GM19025 (cell line): Measurements from ENCODE around the gene DPH6.
"Not testable (repeated sequence)": the region's sequence is repeated elsewhere in the genome, so short reads cannot be mapped to it uniquely, and the experiment has no call there.

Experiments used
- ATAC-seq: cut with Tn5 transposase; IDR thresholded peaks from one replicate; pipeline ENCODE4 v1.9.1; 2021; ENCODE audit warnings: mild to moderate bottlenecking, low read depth, moderate library complexity; ENCODE audit not compliant: unreplicated experiment

DPH6 gene

DNA sequence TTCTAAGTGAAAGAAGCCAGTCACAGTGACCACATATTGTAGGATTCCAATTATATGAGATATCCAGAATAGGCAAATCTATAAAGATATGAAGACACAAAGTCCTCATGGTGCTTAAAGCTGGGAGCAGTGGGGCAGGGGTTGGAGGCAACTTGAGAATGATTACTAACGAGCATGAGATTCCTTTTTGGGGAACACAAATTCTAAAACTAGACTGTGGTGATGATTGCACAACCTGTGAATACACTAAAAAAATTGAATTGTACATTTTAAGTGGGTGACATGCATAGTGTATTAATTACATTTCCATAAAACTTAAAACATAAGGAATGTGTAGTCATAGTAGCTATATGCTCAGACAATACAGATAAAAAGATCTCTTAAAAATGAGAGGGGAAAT is 103.2 kb downstream of the DPH6 start:
- no peak for ATAC-seq

GRCh38 chr15:35441279-35441678 is 104.7 kb downstream of the DPH6 start:
- not testable (repeated sequence) for ATAC-seq

- no peak for ATAC-seq
Observed at GRCh38 chr15:35440265-35440664, 105.7 kb downstream of the DPH6 start.

- no peak for ATAC-seq
Observed at GRCh38 chr15:35439291-35439690, 106.7 kb downstream of the DPH6 start.

DNA sequence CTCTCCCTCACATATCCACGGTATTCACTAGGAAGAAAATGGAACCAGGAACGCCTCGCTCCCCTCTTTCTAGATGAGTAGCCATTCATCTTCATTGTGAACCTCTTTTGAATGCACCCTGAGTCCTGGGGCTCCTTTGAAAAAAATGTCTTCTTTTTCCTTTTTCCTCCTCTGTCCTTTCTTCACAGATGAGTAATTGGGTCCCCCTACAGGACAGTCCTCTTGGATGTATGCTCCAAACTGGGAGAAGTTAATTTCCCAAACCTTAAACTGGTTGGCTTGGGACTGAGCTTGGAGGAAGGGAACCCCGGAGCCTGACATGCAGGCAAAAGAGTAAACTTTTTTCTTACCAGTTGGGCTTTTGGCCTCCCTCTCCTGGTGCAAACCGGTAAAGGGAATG is 108.8 kb downstream of the DPH6 start:
- ATAC-seq = no peak

GRCh38 chr15:35436422-35436821 is 109.5 kb downstream of the DPH6 start:
- no peak for ATAC-seq

DNA sequence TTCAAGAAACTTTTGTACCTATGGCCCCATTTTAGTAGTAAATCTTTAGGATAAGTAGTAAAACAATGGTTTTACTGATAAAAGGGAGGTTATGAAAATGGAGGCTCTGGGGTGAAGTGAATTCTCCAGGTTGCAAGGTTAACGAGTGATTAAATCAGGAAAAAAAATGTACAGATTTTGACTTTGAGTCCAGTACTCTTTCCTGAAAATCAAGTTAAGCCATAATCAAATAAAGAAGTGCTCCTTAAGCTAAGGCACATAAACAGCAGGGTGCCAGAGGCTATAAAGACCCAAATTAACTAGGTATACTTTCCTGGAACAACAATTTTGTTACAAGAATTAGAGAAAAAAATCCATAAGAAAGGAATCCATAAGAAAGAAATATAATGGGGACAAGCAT is 114.7 kb downstream of the DPH6 start:
- no peak for ATAC-seq

- no peak for ATAC-seq
Observed at GRCh38 chr15:35430301-35430700, 115.7 kb downstream of the DPH6 start.

GRCh38 chr15:35427496-35427895 is 118.5 kb downstream of the DPH6 start:
- no peak for ATAC-seq

DNA sequence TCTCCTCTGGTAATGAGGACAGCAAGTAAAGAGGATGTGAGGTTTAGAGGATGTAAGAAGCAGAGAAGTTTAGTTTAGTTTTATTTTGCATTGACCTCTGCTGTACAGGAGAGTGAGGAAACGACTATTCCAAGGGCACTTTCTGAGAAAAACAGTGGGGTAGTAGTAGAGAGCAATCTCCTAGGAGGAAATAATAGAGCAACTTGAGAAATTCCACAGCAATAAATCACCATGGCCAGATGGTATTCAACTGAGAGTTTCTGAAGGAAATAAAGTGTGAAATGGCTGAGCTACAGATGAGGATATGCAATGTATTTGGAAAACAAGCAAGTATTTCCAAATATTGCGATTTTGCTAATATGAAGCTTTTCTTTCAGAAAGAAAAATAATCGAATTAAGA is 118.9 kb downstream of the DPH6 start:
- no peak for ATAC-seq

DNA sequence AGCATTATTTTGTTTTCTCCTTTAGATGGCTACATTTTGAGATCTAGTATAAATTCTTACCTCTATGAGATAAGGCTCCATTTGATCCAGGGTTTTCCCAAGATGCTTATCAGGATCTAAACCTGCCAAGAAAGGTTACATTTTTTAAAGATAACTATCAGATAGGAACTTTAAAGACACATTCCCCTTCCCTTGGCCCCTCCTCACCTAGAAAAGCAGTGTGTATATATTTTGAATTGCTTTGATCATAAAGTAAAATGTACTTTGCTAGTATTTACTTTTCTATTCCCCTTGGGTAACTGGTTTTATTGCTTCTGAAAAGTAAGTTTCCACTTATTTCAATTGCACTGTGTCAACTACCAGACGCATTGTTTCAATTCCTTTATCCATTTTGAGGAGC is 135.2 kb downstream of the DPH6 start:
- ATAC-seq = no peak

DNA sequence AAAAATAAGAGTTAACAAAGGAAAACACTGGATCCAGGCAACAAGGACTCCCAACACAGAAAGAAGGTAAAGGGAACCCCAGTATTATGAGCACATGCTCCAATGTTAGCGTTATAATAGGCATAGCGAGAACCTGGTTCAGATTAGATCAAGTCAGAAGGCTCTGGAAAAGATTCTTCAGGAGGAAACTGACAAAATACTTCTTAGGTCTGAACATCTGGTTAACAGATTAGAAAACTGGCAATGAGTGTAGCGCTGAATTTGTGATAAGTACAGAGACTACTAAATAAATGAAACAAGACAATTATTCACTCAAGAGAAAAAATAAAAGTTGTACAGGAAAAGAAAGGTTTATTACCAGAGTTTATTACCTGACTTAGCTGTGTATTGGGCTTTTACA is 146.1 kb downstream of the DPH6 start:
- no peak for ATAC-seq

DNA sequence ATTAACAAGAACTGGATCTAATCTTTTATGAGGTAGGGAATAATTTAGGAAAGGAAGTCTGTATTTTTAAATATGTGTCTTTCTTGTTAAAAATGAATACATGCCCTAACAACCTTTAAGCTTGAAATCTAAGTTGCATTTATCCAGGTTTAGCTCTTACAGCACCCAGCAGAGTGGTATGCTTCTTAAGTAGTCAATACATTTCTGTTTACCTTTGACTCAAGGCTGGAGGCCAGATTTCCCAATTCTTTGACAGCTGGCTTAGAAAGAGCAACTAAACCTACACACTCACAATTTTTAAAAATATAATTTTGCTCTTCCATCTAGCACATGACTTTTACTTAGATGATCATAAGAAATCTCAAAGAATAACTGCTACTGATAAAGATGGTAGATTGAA is 148.9 kb downstream of the DPH6 start:
- ATAC-seq = no peak

DNA sequence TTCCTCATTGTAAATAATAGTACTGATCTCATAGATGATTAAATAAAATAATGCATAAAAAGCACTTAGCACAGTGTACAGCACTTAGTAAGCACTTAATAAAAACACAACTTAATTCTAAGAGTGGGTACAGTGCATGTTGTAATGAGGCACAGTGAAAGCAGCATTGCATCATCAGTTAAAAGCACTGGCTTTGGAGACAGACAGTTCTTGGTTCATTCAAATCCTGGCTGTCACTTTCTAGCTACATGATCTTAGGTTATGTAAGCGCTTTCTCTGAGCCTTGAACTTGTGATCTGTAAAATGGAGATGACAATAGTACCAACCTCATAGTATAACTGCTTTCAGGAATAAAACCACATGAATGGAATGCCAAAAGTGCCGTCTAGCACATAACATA is 151.5 kb downstream of the DPH6 start:
- no peak for ATAC-seq

DNA sequence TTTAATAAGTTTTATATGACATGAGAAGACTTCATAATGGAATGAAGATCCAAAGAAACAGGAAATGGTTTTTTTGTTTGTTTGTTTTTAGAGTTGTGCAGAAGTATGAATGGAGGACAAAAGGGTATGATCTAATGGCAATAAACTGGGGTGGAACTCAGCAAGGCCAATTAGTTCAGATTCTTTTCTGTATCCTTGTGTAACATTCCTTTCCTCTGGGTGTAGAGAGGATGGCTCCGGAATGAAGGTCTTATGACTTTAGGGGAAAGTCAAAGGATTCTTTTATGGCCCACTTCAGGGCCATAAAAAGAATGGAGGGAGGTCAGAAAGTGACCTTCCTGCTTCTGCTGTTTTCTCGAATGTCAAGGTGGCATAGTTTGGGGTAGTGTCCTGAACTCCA is 152.6 kb downstream of the DPH6 start:
- no peak for ATAC-seq

GRCh38 chr15:35391408-35391984 is 154.5 kb downstream of the DPH6 start:
- not testable (repeated sequence) for ATAC-seq

DNA sequence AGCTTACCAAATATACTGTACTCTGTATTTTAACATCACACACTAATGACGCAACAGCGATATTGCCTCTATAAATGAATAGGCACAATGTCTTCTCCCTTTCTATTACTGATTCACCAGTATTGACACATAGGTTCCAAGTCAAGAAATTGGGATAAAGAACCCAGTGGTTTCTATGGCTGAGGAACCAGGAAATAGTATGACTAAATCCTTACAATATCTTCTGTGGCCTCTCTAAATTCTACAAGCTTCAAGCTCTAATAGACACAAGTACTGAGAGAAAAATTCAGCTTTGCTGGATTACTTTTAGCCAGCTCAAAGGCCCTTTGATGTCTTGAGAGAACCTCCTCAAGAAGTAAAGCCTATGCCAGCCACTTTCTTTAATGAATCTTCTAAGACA is 162.5 kb downstream of the DPH6 start:
- no peak for ATAC-seq

GRCh38 chr15:35381328-35381727 is 164.6 kb downstream of the DPH6 start:
- no peak for ATAC-seq

DNA sequence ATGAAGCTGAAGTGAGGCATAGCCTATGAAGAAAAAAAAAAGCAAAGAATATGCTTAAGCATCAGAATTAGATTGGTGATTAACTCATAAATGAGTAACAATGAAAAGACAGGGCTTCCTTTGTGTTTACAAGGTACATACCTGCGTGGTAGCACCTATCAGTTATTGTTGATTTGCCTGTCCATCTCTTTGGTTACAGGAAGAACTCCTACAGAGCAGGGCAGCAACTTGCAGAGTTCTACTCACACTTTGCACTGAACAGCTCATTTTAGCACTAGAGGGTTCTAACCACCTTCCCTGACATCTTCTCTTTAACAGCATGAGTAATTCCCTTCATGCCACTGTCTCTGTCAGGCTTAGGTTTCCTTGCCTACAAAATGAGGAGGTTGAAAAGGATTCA is 166.0 kb downstream of the DPH6 start:
- no peak for ATAC-seq

DNA sequence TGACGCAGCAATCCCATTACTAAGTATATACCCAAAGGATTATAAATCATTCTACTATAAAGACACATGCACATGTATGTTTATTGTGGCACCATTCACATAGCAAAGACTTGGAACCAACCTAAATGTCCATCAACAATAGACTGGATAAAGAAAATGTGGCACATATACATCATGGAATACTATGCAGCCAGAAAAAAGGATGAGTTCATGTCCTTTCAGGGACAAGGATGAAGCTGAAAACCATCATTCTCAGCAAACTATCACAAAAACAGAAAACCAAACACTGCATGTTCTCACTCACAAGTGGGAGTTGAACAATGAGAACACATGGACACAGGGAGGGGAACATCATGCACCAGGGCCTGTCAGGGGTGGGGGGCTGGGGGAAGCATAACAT is 167.5 kb downstream of the DPH6 start:
- not testable (repeated sequence) for ATAC-seq

DNA sequence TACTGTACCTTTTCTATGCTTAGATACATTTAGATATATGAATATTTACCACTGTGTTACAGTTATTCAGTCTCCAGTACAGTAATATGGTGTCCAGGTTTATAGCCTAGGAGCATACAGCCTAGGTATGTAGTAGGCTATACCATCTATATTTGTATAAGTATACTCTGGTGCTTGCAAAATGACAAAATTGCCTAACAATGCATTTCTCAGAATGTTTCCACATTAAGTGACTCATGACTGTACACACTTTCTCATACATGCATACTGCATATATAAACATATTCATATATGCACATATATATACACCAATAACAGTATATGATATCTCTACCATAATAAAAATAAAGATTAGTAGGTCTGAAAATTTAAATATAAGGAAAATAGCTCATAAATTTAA is 169.3 kb downstream of the DPH6 start:
- no peak for ATAC-seq

DNA sequence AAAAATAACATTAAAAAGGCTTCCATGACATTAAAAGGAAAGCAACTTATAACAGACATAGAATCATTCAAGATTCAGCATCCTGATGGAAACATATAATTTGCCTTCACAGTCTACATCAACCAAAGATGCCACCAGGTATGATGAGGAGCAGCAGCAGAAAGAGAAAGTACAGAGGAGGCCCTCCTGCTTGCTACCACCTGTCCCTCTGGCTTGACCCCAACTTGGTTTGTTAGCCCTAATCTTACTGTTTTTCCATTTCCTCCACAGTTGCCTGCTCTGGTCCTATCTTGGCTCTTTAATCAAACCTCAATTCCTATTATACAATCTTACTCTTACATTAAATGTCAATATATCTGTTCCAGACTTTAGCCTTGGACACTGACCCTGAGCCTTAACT is 171.3 kb downstream of the DPH6 start:
- ATAC-seq = no peak

GRCh38 chr15:35362195-35362829 is 183.7 kb downstream of the DPH6 start:
- no peak for ATAC-seq
